COLO829 (cell line): ENCODE data around the gene SLC35G3.
"Not testable (repeated sequence)": the region's sequence is repeated elsewhere in the genome, so short reads cannot be mapped to it uniquely, and the experiment has no call there.

Source experiments
- DNase-seq: peaks from one replicate; pipeline ENCODE4 v3.0.0; 2012; ENCODE audit warnings: low spot score

The SLC35G3 gene

DNA sequence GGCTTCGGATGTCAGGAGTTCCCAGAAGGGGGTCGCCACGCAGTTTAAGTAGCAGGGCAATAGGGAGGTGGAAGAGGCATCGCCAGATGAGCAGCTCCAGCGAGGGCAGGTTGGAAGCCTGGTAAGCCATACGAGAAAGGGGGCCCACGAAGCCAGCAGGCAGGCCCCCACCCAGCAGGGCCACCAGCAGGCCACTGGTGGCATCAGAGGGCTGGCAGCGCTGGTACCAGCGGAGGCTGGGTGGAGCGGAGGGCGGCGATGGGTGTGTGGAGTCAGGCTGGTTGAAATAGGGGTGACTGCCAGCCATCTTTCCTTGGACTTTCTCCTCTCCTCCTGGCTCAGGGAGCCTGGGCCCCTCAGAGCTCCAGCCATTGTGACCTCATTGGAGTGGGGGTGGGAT lies at the start of gene SLC35G3:
Gene SLC35G3, minus strand, starts transcription at position 393 of the 400 bp plus-strand sequence. Its CDS starts 86 bp downstream, at position 307.
- DNase-seq: not testable (repeated sequence)

DNA sequence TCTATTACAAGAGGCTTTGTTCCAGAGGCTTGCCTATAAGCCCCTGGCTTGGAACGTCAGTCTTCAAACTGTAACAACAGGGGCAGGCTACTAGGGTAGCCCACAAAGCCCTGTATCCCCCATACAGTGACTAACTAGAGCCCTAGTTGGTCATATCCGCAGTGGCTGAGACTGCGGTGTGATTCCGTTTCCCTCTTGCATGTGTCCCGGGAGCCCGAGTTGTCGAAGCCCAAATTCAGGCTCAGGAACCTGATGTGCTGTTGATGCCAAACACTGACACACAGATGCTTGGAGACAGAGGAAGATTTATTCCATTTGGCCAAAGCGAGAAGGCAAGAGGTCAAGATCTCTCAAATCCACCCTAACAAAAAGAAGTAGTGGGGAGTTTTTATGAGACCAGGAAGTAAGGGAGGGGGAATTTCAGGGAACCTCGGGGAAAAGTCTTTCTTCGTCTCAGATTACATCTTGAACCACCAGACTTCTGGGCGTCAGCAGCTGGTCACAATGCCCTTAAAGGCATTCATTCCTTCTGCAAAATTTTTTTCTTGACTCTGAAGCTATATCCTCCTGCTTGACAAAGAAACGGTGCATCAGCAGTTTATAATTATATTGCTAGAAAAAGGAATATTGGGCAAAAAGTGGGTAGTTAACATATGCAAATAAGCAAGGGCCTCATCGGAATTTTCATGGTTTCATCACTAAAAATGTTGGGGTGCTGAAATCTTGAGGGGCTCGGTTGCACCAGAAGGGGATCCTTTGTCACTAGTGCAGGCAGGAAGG lies 49.6 kb upstream of the SLC35G3 start:
- DNase-seq: peak; percentile 46

DNA sequence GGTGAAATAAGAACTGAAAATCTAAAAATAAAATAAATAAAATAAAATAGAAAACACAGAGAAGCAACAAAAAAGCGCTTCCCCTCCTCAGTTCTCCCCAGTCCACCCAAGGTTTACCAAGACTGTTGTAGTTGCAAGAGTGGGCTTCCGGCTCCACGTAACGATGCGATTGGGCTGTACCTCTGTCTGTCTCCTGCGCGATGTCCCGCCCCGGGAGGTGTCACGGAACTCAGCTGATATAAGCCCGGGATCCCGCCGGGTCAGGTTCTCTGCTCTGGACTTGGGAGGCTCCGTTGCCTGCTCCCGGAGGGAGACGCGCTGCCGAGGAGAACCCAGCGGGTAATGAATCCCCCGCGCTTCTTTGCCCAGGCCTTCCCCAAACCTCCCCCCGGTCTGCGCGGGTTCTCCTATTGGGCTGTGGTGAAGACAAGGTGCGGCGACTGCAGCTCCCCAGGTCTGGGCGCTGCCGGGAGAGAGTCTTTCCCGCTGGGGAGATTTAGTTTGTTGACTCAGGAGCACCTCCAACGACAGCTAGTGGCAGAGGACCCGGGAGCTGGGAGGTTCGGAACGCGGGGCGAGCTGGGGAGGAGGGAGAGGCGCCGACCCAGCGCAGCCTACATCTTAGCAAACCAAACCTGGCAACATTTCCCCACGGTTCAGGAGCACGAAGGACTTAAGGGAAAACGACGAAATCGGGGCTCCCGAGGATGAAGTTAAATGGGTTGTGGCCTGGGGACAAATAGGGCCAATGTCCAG lies 48.8 kb upstream of the SLC35G3 start, which contains the start of gene SLFN5:
Gene SLFN5, plus strand, starts transcription at position 268 of the 756 bp plus-strand sequence. CDS start 15,619 bp downstream, outside the sequence.
- DNase-seq: peak; percentile 90

DNA sequence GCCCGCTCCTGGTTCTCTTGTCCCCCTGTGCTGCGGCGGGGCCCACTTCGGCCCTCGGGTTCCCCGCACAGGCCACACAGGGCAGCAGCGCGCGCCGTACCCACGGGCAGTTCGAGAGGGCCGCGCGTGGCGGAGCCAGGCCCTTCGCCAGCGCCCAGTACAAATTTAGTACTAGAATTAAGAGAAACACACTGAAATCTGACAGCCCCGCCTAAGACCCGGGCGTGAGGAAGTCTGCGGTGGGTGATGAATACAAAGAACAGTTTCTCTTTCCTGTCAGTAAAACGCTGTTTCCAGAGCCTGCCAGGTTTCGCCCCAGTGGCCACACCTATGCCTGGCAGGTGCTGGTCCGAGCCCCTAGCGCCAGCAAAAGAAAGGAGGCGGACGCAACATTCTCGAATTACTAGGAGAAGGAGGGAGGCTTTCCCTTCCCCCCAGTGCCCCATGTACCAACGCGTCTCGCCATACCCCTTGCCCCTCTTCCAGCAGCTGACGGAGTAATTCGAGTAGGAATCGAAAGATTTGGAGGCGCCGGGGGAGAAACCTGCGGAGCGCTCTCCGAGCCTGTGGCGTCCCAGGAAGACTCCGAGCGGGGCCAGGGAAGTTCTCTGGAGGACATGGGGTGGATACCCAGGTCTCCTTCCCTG lies 48.1 kb upstream of the SLC35G3 start:
- DNase-seq: no peak

DNA sequence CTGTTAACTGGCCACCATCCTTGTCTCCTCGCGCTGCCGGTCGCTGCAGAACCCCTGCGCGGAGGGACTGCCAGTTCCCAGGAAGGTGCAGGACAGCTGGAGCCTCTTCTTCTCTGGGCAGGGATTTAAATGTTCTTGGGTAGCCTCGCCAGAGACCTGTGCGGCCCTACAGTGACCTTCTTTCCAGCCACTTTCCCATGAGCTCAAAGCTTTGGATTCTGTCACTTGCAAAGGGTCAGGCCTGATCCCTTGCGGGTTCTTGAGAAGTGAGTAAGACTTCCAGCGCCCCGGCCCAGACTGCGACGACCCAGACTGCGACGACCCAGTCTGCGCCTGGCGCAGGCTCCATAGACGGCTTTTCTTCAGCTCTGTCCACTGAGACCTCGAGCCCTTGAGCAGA lies 47.3 kb upstream of the SLC35G3 start:
- DNase-seq: no peak

DNA sequence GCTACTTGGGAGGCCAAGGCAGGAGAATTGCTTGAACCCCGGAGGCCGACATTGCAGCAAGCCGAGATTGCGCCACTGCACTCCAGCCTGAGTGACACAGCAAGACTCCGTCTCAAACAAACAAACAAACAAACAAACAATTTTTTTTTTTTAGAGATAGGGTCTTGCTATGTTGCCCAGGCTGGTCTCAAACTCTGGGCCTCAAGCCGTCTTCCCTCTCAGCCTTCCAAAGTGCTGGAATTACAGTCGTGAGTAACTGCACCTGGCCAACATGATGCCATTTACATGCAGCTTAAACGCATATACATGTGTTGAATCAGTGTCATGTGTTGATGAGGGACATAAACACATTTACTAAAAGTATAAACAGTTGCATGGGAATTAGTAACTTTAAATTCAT lies 46.7 kb upstream of the SLC35G3 start:
- DNase-seq: no peak

DNA sequence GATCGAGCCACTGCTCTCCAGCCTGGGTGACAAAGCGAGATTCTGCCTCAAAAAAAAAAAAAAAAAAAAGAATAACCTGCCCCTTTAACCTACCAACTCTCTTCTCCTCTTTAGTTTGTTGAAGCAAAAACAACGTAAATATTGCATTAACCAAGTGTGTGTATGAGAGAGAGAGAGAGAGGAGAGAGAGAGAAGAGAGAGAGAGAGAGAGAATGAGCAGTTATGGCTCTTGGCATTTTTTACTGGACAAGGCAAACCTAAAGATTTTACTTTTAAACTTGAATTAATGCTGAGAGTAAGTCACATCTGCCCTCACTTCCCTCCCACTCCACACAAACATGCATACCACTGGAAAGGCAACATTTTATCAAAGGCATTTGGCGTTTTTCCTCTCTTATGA lies 45.6 kb upstream of the SLC35G3 start:
- no peak for DNase-seq

DNA sequence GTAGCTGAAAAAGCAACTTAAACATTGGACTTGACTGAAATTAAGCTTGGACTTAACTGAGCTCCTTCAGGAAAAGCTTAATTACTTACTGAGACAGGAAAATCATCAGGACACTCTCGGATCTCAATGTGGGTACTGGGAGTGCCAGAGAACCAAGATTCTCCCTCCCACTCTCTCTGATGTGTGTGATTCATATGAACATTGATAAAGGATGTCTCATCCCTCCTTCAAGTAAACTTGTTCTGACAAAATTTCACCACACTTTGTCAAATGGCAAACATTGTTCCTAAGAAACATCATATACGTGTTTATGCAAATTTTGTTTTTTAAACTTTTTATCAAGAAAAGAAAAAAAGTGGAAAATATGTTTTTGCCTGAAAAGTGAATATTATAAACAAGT lies 44.6 kb upstream of the SLC35G3 start:
- no peak for DNase-seq

DNA sequence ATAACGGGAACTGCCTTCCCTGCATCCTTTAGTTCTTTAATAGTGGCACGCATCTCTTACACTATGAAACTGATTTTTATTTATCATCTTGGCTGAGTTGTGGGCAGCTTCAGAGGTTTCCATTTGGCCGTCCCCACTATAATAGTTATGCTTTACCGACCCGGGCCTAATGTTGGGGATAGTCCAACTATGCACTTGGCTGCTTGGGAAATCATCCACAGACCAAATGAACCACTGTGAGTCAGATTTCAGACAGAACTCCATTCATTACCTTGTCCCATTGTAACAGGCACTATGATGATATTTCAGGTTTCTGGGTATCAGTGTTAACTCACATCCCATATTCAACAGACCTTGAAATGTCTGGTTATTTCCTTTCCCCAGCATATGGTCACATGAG lies 42.6 kb upstream of the SLC35G3 start:
- no peak for DNase-seq

DNA sequence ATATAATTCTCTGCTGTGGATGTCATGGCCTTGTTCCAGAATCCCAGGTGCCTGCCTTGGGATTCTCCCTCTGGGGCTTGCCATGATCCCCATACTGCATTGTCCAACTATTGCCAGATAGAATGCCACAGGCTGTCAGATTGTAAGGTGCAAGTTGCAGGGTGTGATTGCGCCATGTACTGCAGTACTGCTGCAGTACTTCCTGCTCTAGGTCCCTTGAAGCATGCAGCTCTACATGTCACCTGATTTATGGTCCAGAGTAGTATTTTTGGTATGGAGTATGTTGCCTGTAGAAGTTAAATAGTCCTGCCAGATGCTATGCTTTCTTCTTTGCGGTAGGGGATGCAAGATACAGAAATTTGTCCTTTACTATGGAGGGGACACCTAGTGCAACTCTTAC lies 41.7 kb upstream of the SLC35G3 start:
- no peak for DNase-seq

DNA sequence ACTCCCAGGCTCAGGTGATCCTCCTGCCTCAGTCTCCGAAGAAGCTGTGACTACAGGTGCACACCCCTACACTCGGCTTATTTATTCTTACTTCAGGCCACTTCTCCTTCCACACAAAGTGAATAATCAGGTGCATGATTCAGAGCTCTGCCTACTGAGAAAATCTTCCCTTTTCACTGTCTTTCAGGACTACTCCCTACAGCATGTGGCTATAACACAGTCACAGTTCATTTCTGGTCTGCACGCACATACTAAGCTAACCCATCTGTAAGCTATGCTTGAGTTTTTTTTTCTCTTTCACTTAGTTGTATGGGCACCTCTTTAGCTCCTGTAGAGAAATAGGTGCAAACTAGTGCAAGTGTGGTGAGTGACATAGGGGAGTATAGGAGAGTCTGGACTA lies 41.1 kb upstream of the SLC35G3 start:
- DNase-seq: no peak

DNA sequence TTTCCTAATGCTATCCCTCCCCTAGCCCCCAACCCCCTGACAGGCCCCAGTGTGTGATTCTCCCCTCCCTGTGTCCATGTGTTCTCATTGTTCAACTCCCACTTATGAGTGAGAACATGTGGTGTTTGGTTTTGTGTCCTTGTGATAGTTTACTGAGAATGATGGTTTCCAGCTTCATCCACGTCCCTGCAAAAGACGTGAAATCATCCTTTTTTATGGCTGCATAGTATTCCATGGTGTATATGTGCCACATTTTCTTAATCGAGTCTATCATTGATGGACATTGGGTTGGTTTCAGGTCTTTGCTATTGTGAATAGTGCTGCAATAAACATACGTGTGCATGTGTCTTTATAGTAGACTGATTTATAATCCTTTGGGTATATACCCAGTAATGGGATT lies 40.1 kb upstream of the SLC35G3 start:
- not testable (repeated sequence) for DNase-seq

DNA sequence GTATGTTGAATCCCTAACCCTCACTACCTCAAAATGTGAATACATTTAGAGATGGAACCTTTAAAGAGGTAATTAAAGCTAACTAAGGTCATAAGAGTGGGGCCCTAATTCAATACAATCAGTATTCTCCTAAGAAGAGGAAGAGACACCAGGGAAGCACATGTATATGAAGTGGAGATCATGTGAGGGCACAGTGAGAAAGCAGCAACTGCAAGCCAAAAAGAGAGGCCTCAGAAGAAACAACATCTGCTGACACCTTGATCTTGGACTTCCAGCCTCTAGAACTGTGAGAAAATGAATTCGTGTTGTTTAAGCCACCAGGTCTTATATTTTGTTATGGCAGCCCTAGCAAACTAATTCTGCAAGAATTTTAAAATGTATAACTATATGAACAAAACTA lies 35.4 kb upstream of the SLC35G3 start:
- DNase-seq: no peak

DNA sequence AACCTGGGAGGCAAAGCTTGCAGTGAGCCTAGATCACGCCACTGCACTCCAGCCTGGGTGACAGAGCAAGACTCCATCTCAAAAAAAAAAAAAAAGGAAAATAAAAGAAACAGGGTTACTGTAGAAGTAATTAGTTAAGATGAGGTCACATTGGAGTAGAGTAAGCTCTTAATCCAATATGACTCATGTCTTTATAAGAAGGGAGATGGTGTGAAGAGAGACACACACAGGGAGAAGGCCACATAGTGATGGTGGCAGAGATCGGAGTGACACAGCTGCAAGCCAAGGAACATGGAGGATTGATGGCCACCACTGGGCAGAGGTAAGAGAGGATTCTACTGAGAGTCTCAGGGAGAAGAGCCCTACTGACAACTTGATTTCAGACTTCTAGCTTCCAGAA lies 33.4 kb upstream of the SLC35G3 start:
- no peak for DNase-seq

DNA sequence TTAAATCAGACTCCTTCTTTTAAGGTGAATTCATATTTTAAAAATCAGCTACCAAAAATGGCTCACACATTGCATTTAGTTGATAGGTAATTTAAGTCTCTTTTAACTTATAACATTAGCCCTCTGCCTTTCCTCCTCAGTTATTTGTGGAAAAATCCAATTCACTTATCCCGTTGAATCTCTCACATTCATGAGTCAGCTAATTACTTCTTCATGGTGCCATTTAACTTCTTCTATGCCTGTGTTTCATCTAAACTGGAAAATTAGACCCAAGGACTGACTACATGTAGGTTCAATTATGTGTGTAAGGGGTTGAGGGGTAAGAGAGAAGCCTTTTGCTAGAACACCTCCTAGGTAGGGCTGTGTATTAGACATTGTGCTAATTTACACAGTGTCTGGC lies 30.2 kb upstream of the SLC35G3 start:
- DNase-seq: no peak

DNA sequence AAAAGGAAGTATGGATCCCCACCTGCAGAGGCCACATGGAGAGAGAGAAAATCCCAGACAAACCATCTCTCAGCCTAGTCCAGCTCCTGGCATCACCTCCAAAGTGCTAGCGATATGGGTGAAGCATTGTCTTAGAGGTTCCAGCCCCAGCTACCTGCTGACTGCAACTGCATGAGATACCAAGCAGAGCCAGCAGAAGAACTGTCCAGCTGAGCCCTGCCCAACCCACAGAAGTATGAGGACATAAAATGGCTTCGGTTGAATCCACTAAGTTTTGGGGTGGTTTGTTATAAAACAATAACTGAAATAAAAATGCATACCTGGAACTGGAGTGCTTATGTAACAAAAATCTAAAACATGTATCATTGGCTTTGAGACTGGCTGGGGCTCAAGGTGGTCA lies 28.3 kb upstream of the SLC35G3 start:
- no peak for DNase-seq

DNA sequence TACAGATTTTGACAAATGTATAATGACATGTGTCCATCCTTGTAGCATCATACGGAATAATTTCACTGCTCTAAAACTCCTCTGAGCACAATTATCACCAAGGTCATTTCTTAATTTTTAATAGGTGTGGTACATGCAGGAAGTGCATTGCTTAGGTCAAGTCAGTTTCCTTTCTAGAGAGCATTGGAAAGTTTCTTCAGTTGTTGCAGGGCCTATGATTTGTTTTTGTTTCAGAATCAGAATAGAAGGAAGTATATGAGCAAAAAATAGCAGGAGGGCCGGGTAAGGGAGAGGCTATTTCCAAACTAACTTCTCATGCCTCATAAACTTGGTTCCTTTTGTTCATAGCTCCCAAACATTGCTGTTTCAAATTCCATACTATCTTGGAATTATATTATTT lies 24.7 kb upstream of the SLC35G3 start:
- DNase-seq: no peak

DNA sequence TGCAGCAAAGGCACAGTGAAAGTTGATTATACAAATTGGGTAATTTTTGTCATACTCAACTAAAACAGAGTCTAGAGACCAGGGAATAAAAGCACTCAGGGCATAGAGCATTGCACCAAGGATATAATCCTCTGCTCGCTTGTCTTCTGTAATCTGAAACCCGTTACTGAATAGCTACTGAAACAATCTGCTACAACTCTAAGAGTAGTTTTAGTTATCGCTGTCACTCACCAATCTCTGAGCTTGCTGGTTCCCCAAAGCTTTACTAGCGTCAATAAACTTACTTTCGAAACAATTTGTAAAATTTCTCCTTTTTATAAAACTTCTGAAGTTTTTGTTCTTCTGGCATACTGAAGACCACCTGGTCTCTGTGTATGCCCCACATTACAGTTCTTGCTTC lies 22.9 kb upstream of the SLC35G3 start:
- no peak for DNase-seq

DNA sequence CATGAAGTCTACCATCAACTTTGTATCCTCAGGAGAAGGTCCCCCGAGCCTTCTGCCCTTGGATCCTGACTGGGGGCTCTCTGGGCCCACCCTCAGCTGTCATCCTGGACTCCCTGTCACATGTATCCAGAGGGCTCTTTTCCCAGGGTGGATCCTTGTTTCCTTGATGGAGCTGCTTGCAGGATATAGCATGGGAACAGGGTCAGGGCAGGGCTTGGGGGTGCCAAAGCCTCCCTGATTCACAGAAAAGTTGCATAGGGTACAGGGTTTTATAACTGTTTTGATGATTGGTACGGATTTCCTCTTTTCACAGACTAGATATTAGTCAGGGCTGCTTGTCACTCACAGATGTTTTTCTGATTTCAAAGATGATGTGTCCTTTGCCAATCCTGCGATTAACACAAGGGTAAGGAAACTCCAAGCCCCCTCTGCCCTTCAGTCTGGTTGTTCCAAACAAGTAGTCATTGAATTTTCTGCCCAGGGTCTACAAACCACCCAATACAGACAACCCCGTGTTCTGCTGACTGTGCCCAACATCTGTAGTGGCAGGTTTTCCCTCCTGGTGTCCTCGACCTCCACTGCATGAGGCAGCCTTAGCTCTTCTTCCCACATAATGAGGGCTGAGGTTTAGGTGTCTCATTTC lies 20.6 kb upstream of the SLC35G3 start:
- DNase-seq: no peak

DNA sequence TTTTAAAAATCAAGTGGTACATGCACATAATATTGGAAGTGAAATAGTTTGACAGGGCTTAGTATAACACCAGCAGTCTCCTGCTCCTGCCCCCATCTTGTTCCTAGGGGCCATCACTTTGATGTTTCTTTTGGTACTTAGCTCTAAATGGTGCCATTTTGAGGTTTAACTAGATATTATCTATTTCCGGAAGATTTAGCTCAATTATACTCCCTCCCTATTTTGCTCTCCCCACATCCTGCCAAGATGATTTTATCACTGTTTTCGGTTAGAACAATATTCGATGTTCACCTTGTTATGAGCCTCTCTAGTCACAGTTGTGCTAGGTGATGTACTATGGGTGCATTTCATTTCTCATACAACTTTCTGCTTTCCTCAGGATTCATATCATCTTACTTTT lies 20.0 kb upstream of the SLC35G3 start:
- no peak for DNase-seq

DNA sequence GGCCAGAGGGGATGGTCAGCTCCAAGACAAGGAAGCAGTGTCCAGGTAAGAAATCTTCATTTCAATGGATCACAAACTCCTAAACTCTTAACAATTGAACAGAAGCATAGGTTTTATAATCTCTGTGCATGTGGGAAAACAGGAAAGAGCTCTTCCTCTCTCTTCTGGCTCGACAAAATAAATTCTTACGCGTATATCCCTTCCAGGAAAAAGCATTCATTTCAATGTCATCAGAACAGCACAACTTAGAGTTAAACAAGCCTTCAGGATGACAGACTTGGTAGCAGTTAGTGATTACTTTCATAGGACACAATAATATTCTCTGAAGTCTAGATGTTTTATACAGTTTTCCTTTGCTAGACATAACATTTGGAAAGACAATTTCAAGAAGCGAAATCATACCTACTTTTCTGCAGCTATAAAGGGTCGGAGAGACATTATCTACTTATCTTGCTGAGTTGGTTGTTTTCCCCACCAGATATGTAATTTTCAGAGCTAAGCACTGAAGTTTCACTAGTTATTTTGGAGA lies 19.3 kb upstream of the SLC35G3 start:
- DNase-seq: no peak

DNA sequence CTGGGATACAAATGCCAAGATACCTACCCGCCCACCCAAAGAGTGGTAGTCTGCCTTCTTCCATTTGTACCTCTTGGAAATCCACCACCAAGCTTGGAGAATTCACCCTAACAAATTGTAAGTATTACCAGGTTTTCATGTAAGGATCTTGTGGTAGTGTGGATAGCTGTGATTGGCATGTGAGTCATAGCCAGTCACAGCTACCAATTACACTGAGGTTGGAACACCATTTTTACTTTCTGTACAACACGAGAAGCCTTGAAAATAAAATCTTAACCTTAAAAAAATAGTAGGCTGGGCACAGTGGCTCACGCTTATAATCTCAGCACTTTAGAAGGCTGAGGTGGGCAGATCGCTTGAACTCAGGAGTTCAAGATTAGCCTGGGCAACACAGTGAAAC lies 18.5 kb upstream of the SLC35G3 start:
- no peak for DNase-seq
